VCaP (cell line): ENCODE data around the gene FAM124A.

Experiments used
- H3K27ac ChIP-seq: fragments of 450-650 bp; 2 replicates; pipeline ENCODE4 v1.5.1; 2017
- CTCF ChIP-seq: fragments of 450-650 bp; conservative IDR thresholded peaks from 2 replicates; pipeline ENCODE4 v1.5.1; 2017; ENCODE audit warnings: mild to moderate bottlenecking, moderate library complexity

Gene FAM124A

GRCh38 chr13:51206584-51206983 is 15.6 kb upstream of the FAM124A start:
- no peak for TF ChIP-seq CTCF

GRCh38 chr13:51207881-51208280 is 14.3 kb upstream of the FAM124A start:
- TF ChIP-seq CTCF: no peak

More at GRCh38 chr13:51206584-51206983, 15.6 kb upstream of the FAM124A start:
- H3K27ac ChIP-seq: no peak overlapping the region

GRCh38 chr13:51208716-51209115 is 13.5 kb upstream of the FAM124A start:
- no peak overlapping the region for H3K27ac ChIP-seq
- TF ChIP-seq CTCF: no peak

More at GRCh38 chr13:51207881-51208280, 14.3 kb upstream of the FAM124A start:
- H3K27ac ChIP-seq: no peak overlapping the region

- no peak for TF ChIP-seq CTCF
- no peak overlapping the region for H3K27ac ChIP-seq
Observed at GRCh38 chr13:51211910-51212309, 10.3 kb upstream of the FAM124A start.

GRCh38 chr13:51212758-51213157 is 9.4 kb upstream of the FAM124A start:
- no peak overlapping the region for H3K27ac ChIP-seq
- TF ChIP-seq CTCF: no peak

- TF ChIP-seq CTCF: no peak
- no peak overlapping the region for H3K27ac ChIP-seq
Observed at GRCh38 chr13:51213173-51213728, 8.9 kb upstream of the FAM124A start.

- no peak for TF ChIP-seq CTCF
- H3K27ac ChIP-seq: no peak overlapping the region
Observed at GRCh38 chr13:51218626-51219025, 3.6 kb upstream of the FAM124A start.
